PFSK-1 (cell line): ENCODE measurements around the gene MAPKBP1.

Experiments used
- POLR2AphosphoS5 ChIP-seq: IDR thresholded peaks from 2 replicates; pipeline ENCODE4 v1.6.1; 2012; ENCODE audit warnings: low read depth, mild to moderate bottlenecking, control low read depth, low read length, moderate library complexity
- TAF1 ChIP-seq: IDR thresholded peaks from 2 replicates; pipeline ENCODE4 v1.6.1; 2012; ENCODE audit warnings: low read length, control low read depth, borderline replicate concordance; ENCODE audit not compliant: insufficient read depth

- no peak for TF ChIP-seq POLR2AphosphoS5
- TF ChIP-seq TAF1: no peak
These were observed 92.0 kb downstream of the MAPKBP1 start for GRCh38 chr15:41866263-41866703.
